HFF-Myc (cell line): ENCODE measurements around the gene MS4A1.

Source experiments
- DNase-seq: peaks from one replicate; pipeline ENCODE4 v3.0.0-alpha.2; 2011; ENCODE audit warnings: low read depth; ENCODE audit errors: extremely low read depth
- H3K4me3 ChIP-seq: replicated peaks from 2 replicates; pipeline ENCODE4 v1.5.1; 2011; ENCODE audit warnings: low read depth, mild to moderate bottlenecking, control low read depth, low read length
- CTCF ChIP-seq: IDR thresholded peaks from 2 replicates; pipeline ENCODE4 v1.5.1; 2012; ENCODE audit warnings: mild to moderate bottlenecking, low read depth, low read length, control low read depth; ENCODE audit errors: missing control alignments

MS4A1 gene

GRCh38 chr11:60477035-60477445 is 21.4 kb downstream of the MS4A1 start:
- no peak overlapping the region for H3K4me3 ChIP-seq
- DNase-seq, result no peak
- TF ChIP-seq CTCF, result no peak

GRCh38 chr11:60482361-60482760 is 26.7 kb downstream of the MS4A1 start:
- no peak overlapping the region for H3K4me3 ChIP-seq
- no peak for TF ChIP-seq CTCF
- DNase-seq, result no peak

- DNase-seq, result no peak
- no peak overlapping the region for H3K4me3 ChIP-seq
- no peak for TF ChIP-seq CTCF
Measured at GRCh38 chr11:60485987-60486386, 30.3 kb downstream of the MS4A1 start.

DNA sequence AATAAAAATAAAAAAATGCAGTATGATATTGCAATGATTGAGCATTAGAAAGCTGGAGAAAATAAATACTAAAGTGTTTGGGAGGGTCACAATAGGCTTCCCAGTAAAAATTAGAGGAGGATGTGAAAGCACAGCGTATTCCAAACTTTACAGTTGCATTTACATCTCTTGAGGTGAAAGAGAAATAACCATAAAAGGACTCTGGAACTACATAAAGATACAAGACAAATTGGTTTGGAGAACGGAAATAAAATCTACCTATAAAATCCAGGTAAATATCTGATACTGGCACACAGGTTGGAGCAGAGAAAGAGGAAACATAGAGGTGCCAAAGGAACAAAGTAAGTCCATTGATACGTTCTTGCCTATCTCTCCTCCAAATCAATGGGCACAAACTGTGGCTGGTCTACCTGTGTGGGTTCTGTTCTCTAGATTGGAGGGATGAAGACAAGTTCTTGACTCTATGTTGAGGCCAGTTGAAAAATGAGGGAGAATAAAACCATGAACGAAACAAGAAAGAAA is 36.9 kb downstream of the MS4A1 start, which contains the start of gene MS4A12:
TSS of gene MS4A12 (plus strand) at position 291 of the 522 bp plus-strand sequence. CDS start 4,541 bp downstream, outside the sequence.
- TF ChIP-seq CTCF, result no peak
- H3K4me3 ChIP-seq, result no peak within 1 kb of the TSS
- DNase-seq, result no peak

DNA sequence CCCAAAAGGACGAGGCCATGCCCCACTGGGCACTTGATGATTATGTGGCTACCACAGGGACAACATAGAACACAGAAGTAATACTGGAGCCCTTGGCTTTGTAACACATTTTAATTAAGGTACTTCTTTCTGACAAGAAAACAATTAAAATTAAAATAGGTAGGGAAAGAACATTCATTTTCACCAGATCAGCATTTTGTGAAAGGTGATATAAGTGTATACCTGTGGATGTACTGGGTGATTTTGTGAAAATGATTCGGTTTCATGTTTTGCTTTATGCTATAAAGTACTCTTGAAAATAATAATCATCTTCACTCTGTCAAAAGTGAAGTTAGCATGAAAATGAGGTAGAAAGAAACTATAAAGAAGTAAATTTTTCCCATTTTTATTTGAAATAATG is 37.8 kb downstream of the MS4A1 start:
- no peak for TF ChIP-seq CTCF
- DNase-seq, result no peak
- H3K4me3 ChIP-seq, result no peak overlapping the region

- no peak overlapping the region for H3K4me3 ChIP-seq
- no peak for TF ChIP-seq CTCF
- no peak for DNase-seq
Measured at GRCh38 chr11:60498399-60498798, 42.8 kb downstream of the MS4A1 start.

- no peak for DNase-seq
- H3K4me3 ChIP-seq, result no peak overlapping the region
- TF ChIP-seq CTCF, result no peak
Measured at GRCh38 chr11:60498853-60499252, 43.2 kb downstream of the MS4A1 start.
